HG02642 (cell line): ENCODE data around the gene SYK.

Experiments
- ATAC-seq: cut with Tn5 transposase; IDR thresholded peaks from one replicate; pipeline ENCODE4 v1.9.1; 2021; ENCODE audit warnings: mild to moderate bottlenecking; ENCODE audit not compliant: unreplicated experiment, poor library complexity

Gene SYK

DNA sequence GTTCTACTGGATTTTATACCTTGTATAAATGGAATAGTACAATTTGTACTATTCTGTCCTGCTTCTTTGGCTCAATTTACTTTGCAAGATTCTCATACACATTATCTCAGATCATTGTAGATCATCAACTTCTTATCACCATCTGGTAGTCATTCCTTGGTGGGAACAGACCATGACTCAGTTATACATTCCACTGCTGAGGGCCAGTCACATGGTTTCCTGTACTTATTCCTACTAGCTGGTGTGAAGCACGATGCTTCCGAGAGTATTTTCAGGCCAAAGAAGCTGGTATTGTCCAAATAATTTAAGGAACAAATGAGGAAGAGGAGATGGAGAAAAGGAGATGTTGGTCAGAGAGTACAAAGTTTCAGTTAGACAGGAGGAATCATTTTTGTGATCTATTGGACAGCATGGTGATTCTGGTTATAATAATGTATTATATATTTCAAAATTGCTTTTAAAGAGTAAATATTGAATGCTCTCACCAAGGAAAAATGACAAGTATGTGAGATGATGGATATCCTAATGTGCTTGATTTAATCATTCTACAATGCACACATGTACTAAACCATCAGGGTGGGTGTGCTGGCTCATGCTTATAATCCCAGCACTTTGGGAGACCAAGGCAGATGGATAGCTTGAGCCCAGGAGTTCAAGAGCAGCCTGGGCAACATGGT lies 124.1 kb downstream of the SYK start:
- ATAC-seq: no peak

DNA sequence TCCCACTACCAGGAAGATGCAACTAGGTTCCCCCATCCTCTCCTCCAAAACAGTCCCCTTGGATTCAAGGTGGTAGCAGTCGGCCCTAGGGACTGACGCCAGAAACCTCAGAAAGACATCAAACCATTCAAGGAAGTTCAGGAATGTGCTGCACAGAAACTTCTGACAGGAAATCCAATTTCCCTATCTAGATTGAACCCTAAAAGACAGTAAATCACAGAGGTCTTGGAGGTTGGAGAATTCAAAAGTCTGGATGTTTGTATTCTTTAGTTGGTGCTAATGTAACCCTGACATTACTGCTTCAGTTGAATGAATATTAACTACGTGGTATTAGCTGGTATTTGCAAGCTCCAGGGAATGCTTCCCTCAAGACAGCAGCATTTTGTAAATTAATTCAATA lies 125.3 kb downstream of the SYK start:
- no peak for ATAC-seq

DNA sequence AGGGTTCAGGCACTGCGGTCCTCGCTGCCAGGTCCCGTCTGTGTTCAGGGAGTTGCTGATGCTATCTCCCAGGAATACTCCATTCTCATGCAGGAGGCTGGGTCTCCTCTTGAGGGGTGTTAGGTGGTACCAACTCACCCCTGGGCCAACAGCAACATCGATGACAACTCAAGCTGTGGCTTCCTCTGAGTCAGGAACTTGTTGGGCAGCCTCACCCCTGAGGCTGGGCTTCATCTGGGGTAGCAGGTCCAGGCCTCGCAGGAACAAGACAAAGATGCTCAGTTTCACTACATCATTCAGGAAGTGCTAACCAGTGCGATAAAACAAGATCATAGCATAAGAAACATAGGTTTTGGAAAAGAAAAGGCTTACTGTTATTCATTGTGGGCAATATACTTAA lies 125.9 kb downstream of the SYK start:
- ATAC-seq: no peak

DNA sequence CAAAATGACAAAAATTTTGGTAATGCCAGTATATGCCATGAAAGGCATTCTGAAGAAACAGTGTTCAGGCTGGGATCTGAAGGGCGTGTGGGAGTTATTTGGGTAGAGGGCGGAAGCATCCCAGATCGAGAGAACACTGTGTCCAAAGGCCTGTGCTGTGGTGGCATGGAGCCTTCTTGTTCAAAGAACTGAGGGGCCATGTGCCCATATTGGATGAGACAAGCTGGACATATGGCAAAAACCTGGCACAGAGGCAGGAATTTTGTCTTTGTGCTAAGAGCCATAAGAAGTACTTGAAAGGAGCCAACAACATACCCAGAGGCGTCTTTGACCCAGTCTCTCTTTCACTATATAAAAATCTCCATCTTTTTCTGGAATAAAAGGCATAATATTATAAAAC lies 128.0 kb downstream of the SYK start:
- ATAC-seq: no peak

DNA sequence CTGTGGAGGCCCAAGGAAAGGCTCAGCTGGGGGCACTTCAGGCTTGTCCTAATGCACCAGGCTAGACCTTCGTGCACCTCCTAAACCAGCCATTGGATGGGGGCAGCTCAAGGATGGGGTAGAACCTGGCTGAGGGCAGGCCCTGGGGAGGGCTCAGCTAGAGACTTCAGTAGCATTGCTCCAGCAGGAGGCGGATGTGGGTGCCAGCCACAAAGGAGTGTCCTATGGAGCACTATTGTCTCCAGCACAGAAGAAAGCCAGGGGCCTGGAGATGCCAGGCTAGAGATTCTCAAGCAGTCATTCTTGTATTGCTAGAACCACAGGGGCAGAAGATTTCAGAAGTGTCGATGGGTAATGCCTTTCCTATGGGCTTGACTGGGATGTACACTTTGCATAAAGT lies 131.8 kb downstream of the SYK start:
- ATAC-seq: no peak

DNA sequence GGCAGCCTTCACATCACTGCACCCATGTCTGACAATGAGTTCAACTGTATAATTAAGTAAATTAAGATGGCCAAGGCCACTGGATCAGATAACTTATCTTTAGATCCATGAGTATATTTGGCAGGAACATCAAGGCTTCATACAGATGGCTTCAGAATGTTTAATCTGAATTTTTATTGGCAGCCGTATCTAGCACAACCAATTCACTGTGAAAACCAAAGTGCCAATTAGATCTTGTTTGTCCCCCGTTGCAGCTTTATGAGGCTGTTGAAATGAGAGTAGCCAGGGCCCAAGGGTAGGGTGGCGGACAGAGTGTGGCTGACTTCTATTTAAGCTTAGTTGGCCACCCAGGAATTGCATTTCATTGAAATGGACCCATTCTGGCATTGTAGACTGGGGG lies 137.7 kb downstream of the SYK start:
- no peak for ATAC-seq

DNA sequence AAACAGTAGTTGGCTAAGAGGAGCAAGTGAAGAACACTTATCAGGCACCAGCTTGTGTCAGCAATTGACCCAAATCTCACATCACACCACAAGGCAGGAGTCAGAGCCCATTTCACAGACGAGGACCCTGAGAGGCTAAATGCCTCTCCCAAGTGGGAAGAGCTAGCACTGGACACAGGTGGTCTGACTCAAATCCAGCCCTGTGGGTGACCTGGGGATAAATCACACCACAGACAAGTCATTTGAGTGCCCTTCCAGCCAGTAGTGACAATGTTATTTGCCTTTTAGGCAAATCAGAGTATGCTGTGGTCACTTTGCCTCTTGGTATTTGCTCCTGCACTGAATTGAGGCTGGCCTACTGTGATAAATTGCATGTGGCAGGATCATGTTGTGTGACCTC lies 138.7 kb downstream of the SYK start:
- ATAC-seq: no peak

DNA sequence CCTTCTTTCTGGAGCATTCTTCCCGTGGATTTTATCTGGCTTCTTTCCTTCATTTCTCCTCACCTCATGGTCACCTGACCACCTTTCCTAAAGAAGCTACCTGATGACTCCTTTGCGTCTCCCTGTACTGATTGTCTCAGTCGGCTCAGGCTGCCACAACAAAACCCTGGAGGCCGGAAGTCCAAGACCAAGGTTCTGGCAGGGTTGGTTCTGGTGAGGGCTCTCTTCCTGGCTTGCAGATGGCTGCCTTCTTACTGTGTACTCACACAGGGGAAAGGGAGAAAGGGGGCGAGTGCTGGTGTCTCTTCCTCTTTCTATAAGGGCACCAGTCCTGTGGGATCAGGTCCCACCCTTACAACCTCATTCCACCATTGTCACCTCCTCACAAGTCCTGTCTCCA lies 140.0 kb downstream of the SYK start:
- ATAC-seq: no peak

DNA sequence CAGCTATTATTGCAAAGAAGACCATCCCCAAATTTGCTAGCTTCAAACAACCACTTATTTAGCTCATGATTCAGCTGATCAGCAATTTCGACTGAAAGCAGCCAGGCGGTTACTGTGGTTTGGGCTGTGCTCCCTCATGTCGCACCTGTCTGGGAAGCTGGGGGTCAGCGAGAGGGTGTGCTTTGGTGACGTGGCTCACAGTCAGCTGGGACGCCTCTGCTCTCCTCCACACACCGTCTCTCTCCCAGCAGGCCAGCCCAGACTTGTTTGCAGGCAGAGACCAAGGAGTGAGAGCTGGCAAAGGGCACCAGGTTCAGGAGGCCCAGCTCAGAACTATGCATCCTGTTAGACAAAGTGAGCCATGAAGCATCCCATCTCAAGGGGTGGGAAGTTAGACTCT lies 140.9 kb downstream of the SYK start:
- ATAC-seq: no peak

DNA sequence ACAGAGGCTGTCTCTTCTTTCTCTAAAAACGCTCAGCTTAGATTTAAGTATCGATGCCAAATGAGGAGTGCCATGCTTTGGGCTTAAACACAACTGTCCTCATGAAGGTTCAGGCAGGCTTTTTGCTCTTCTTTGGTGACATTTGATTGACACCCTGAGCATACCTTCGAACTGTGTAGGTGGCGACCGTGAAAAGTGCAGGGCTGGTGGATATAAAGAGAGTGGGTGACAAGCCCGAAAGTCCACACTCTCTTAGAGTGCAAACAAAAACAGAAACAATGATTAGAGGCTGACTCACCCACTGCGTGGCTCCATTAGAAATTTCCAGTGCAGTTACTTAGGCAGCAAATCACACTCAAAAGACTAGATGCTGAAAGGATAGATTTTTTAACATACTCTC lies 141.7 kb downstream of the SYK start:
- ATAC-seq: no peak

DNA sequence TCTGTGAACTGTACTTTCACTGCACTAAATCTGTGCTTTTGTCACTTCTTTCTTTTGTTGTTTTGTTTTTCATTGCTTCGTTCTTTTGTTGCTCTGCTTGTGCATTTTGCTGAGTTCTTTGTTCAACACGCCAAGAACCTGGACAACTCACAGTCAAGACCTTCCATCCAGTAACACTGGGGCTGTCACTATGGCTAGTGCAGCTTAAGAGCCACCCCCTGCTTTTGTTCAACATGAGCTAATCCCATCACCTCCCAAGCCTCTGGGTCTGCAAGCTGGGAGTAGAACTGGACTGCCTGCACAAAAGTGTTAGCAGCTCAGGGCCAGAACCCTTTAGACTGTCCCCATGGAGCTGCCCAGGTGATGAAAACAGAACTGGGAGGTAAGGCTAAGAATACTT lies 143.7 kb downstream of the SYK start:
- no peak for ATAC-seq

DNA sequence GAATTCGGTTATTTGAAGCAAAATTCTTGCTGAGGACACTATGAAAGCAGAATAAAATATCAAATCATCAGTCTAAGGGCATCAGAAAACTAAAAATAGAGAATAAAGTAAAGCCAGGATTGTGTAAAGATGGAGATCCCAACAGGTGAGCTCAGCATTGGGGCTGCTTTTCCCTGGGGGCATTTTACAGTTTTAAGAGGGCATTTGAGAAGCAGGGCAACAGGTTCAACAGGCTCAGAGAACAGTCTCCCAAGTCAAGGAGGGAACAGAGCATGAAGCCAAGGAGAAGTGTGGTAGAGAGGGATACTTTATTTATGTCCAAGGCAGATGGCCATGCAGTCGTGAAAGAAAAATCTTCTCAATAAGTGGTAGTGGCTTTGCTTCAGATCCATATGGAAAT lies 145.4 kb downstream of the SYK start:
- no peak for ATAC-seq
